Mammary epithelial cell (primary cell): Measurements from ENCODE around the gene LYST.

ENCODE experiments used
- EZH2 ChIP-seq: IDR thresholded peaks from 2 replicates; pipeline ENCODE4 v1.6.1; 2012; ENCODE audit warnings: low read length, inconsistent platforms, borderline replicate concordance
- TF ChIP-seq, protein P1 (sequence below), 2 donors: IDR thresholded peaks in 1 of 2; conservative IDR thresholded peaks in 1 of 2; 2 replicates each; pipeline ENCODE4 v1.5.1; 2011 to 2012; ENCODE audit warnings: inconsistent platforms in 2 of 2, low read length in 2 of 2, mild to moderate bottlenecking in 2 of 2, control low read depth in 1 of 2, low read depth in 1 of 2; ENCODE audit not compliant: insufficient read depth in 1 of 2; ENCODE audit errors: extremely low read depth in 1 of 2

DNA sequence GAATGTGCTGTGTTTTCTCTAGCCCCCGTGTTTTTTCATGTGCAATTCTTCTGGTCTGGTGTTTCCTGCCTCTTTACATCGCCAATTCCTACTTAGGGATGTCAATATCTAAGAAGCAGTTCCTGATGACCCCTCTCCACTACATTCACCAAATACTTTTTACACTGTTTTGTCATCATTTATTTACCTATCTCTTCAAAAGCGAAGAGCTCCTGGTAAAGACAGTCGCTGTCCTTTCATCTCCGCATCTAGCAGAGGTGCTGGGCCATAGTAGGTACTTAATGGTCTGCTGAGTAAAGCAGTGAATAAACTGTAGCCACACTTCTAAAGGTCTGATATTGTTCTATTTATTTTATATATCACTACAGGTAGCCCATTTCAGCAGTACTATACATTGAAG lies 43.0 kb downstream of the LYST start:
- TF ChIP-seq, protein P1, sequence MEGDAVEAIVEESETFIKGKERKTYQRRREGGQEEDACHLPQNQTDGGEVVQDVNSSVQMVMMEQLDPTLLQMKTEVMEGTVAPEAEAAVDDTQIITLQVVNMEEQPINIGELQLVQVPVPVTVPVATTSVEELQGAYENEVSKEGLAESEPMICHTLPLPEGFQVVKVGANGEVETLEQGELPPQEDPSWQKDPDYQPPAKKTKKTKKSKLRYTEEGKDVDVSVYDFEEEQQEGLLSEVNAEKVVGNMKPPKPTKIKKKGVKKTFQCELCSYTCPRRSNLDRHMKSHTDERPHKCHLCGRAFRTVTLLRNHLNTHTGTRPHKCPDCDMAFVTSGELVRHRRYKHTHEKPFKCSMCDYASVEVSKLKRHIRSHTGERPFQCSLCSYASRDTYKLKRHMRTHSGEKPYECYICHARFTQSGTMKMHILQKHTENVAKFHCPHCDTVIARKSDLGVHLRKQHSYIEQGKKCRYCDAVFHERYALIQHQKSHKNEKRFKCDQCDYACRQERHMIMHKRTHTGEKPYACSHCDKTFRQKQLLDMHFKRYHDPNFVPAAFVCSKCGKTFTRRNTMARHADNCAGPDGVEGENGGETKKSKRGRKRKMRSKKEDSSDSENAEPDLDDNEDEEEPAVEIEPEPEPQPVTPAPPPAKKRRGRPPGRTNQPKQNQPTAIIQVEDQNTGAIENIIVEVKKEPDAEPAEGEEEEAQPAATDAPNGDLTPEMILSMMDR (conservative IDR thresholded peaks at IDR 0.05 in 1 of 2, IDR thresholded peaks at IDR 0.05 in 1 of 2; ENCODE audit: extremely low read depth in 1 of 2, insufficient read depth in 1 of 2, low read depth in 1 of 2, low read length in 2 of 2) = no peak
- TF ChIP-seq EZH2 = no peak
